Coronary artery (tissue), 2 donors: ENCODE measurements around the gene PSMA7.
"Not testable (repeated sequence)": the region's sequence is repeated elsewhere in the genome, so short reads cannot be mapped to it uniquely, and the experiment has no call there.

Experiments used
- DNase-seq: peaks from one replicate; pipeline ENCODE4 v3.0.0-alpha.2; 2017; ENCODE audit warnings: low spot score
- H3K27ac ChIP-seq, 2 donors: fragments of 200-600 bp; sonication (generic); one replicate each; pipeline ENCODE4 v1.5.1; 2016 to 2019
- H3K4me3 ChIP-seq: fragments of 200-600 bp; sonication (generic); 2 replicates; pipeline ENCODE4 v1.5.1; 2016; ENCODE audit warnings: mild to moderate bottlenecking, moderate library complexity
- CTCF ChIP-seq: fragments of 200-600 bp; sonication (generic); IDR thresholded peaks from one replicate; pipeline ENCODE4 v1.5.1; 2019; ENCODE audit warnings: antibody characterized with exemption

Gene PSMA7

GRCh38 chr20:62118113-62119043 lies 24.8 kb downstream of the PSMA7 start:
- Histone ChIP-seq H3K4me3 (no peak overlapping the region), H3K27ac (no peak overlapping the region)
- DNase-seq = no peak
- TF ChIP-seq CTCF = no peak

GRCh38 chr20:62117658-62118057 lies 25.5 kb downstream of the PSMA7 start:
- no peak overlapping the region for H3K27ac ChIP-seq
- DNase-seq = no peak
- no peak overlapping the region for H3K4me3 ChIP-seq
- no peak for TF ChIP-seq CTCF

- no peak overlapping the region for H3K4me3 ChIP-seq
Measured at GRCh38 chr20:62117362-62117646, 25.9 kb downstream of the PSMA7 start.

GRCh38 chr20:62116558-62117361 lies 26.4 kb downstream of the PSMA7 start:
- no peak for TF ChIP-seq CTCF
- Histone ChIP-seq H3K4me3 (no peak overlapping the region), H3K27ac (no peak overlapping the region)
- no peak for DNase-seq

More at GRCh38 chr20:62117362-62117646, 25.9 kb downstream of the PSMA7 start:
- TF ChIP-seq CTCF = no peak
- no peak for DNase-seq
- no peak overlapping the region for H3K27ac ChIP-seq

- not testable (repeated sequence) for H3K4me3 ChIP-seq, DNase-seq, H3K27ac ChIP-seq
Measured at GRCh38 chr20:62115800-62116407, 27.3 kb downstream of the PSMA7 start.

GRCh38 chr20:62114894-62115293 lies 28.3 kb downstream of the PSMA7 start:
- H3K27ac ChIP-seq = no peak overlapping the region
- no peak for DNase-seq
- no peak for TF ChIP-seq CTCF
- no peak overlapping the region for H3K4me3 ChIP-seq

GRCh38 chr20:62112368-62112767 lies 30.8 kb downstream of the PSMA7 start:
- TF ChIP-seq CTCF = no peak
- Histone ChIP-seq H3K27ac (no peak overlapping the region), H3K4me3 (no peak overlapping the region)
- no peak for DNase-seq
